HCT116 (cell line): ENCODE results near the gene TMCO5A. TPM values are rescaled to one million over a fixed set of nuclear protein-coding genes. Genes with fewer than 3 reads are reported as not detected.

Source experiments
- ATAC-seq: fragments of 200-7000 bp; cut with Tn5 transposase; 2 replicates; pipeline ENCODE4 v1.9.1; 2020; ENCODE audit warnings: mild to moderate bottlenecking, moderate library complexity
- BruUV-seq: library from RNA; stranded (reverse); fragments of 400-500 nt; replicated peaks from 2 replicates; lab custom pipeline; 2021; lab: Mats Ljungman, UMichigan
- CTCF ChIA-PET: fragments of 300-600 bp; sonication (Branson Sonifier 250); formaldehyde crosslinking; loops from one replicate; lab custom pipeline; 2021; ENCODE audit warnings: antibody characterized with exemption; lab: Charles Lee
- POLR2A ChIA-PET: fragments of 300-600, 350-600 bp; sonication (Branson Sonifier 250); formaldehyde crosslinking; loops from one replicate; lab custom pipeline; 2021; ENCODE audit warnings: antibody characterized with exemption; lab: Charles Lee
- RAD21 ChIA-PET, 2 experiments: fragments of 300-600 bp; sonication (Branson Sonifier 250); formaldehyde crosslinking; loops; one replicate each; lab custom pipeline; 2023; ENCODE audit warnings: low total read pairs in 2 of 2; ENCODE audit not compliant: uncharacterized antibody in 2 of 2, unreplicated experiment in 2 of 2, low non-redundant PET in 1 of 2; lab: Charles Lee
- DNase-seq: peaks from one replicate; pipeline ENCODE4 v3.0.0-alpha.2; 2010; ENCODE audit warnings: low read depth, low spot score
- H2AFZ ChIP-seq: fragments of 200-600 bp; shearing (Covaris generic), sonication (generic); 2 replicates; pipeline ENCODE4 v1.6.1; 2017; ENCODE audit warnings: low read depth, mixed run types, mixed read lengths, antibody characterized with exemption, low read length; ENCODE audit not compliant: poor library complexity, severe bottlenecking
- H3K27ac ChIP-seq: 2 replicates; pipeline ENCODE4 v1.5.1; 2012; ENCODE audit warnings: low read depth, low read length
- H3K27me3 ChIP-seq: fragments of 200-600 bp; sonication (generic); 2 replicates; pipeline ENCODE4 v1.6.1; 2016; ENCODE audit warnings: mixed run types, low read length, mixed read lengths; ENCODE audit not compliant: insufficient read depth
- H3K36me3 ChIP-seq, 2 experiments: fragments of 200-500 bp in 1 of 2; fragments of 200-600 bp in 1 of 2; sonication (Bioruptor generic) in 1 of 2; sonication (generic) in 1 of 2; 2 replicates each; pipeline versions ENCODE4 v1.5.1 to v1.6.1; 2014 to 2016; ENCODE audit warnings: low read length in 2 of 2, inconsistent platforms in 1 of 2, mixed read lengths in 1 of 2, mixed run types in 1 of 2; ENCODE audit not compliant: insufficient read depth in 2 of 2, control insufficient read depth in 1 of 2
- H3K4me1 ChIP-seq, 2 experiments: fragments of 200-600 bp in 1 of 2; sonication (generic) in 1 of 2; 2 replicates each; pipeline versions ENCODE4 v1.5.1 to v1.6.1; 2012 to 2017; ENCODE audit warnings: low read length in 2 of 2, inconsistent platforms in 1 of 2, mild to moderate bottlenecking in 1 of 2, mixed read lengths in 1 of 2, mixed run types in 1 of 2, moderate library complexity in 1 of 2; ENCODE audit not compliant: insufficient read depth in 2 of 2, control insufficient read depth in 1 of 2
- H3K4me2 ChIP-seq: fragments of 200-600 bp; sonication (generic); 2 replicates; pipeline ENCODE4 v1.6.1; 2017; ENCODE audit warnings: mixed run types, low read length, mixed read lengths
- H3K4me3 ChIP-seq, 2 experiments: fragments of 200-600 bp in 1 of 2; sonication (generic) in 1 of 2; replicated peaks in 1 of 2; 2 replicates each; pipeline ENCODE4 v1.5.1; 2011 to 2016; ENCODE audit warnings: low read length in 2 of 2, control low read depth in 1 of 2, low read depth in 1 of 2, mild to moderate bottlenecking in 1 of 2, mixed read lengths in 1 of 2, mixed run types in 1 of 2
- H3K79me2 ChIP-seq: fragments of 200-600 bp; sonication (generic); 2 replicates; pipeline ENCODE4 v1.6.1; 2017; ENCODE audit warnings: mild to moderate bottlenecking, mixed run types, low read length, moderate library complexity, mixed read lengths; ENCODE audit not compliant: insufficient read depth
- H3K9ac ChIP-seq: fragments of 200-600 bp; sonication (generic); 2 replicates; pipeline ENCODE4 v1.6.1; 2016; ENCODE audit warnings: low read length, mixed read lengths
- H3K9me2 ChIP-seq: fragments of 200-600 bp; sonication (generic), shearing (Covaris generic); 2 replicates; pipeline ENCODE4 v1.6.1; 2017; ENCODE audit warnings: mixed run types, mild to moderate bottlenecking, moderate library complexity; ENCODE audit not compliant: insufficient read depth
- H3K9me3 ChIP-seq, 2 experiments: fragments of 200-500 bp in 1 of 2; fragments of 200-600 bp in 1 of 2; sonication (Bioruptor generic) in 1 of 2; sonication (generic) in 1 of 2; 2 replicates each; pipeline ENCODE4 v1.6.1; 2014 to 2017; ENCODE audit warnings: low read length in 2 of 2, mixed read lengths in 2 of 2, inconsistent platforms in 1 of 2, low read depth in 1 of 2, mild to moderate bottlenecking in 1 of 2, mixed run types in 1 of 2, moderate library complexity in 1 of 2; ENCODE audit not compliant: control insufficient read depth in 1 of 2, insufficient read depth in 1 of 2
- H4K20me1 ChIP-seq: fragments of 200-600 bp; sonication (generic), shearing (Covaris generic); 2 replicates; pipeline ENCODE4 v1.6.1; 2017; ENCODE audit warnings: mixed run types, mild to moderate bottlenecking, moderate library complexity; ENCODE audit not compliant: insufficient read depth
- ATF3 ChIP-seq: IDR thresholded peaks from 2 replicates; pipeline ENCODE4 v1.6.1; 2012
- CBX3 ChIP-seq: IDR thresholded peaks from 2 replicates; pipeline ENCODE4 v1.6.1; 2012; ENCODE audit warnings: low read depth
- CTCF ChIP-seq, 3 experiments: fragments of 200-600 bp in 1 of 3; sonication (generic) in 1 of 3; IDR thresholded peaks in 2 of 3; conservative IDR thresholded peaks in 1 of 3; 2 replicates each; pipeline ENCODE4 v1.5.1; 2012 to 2017; ENCODE audit warnings: low read depth in 2 of 3, low read length in 2 of 3, antibody characterized with exemption in 1 of 3, borderline replicate concordance in 1 of 3, control low read depth in 1 of 3, mild to moderate bottlenecking in 1 of 3, mixed read lengths in 1 of 3, mixed run types in 1 of 3, moderate library complexity in 1 of 3; ENCODE audit not compliant: insufficient read depth in 1 of 3
- EGR1 ChIP-seq: IDR thresholded peaks from 2 replicates; pipeline ENCODE4 v1.6.1; 2012; ENCODE audit warnings: low read depth
- ELF1 ChIP-seq: IDR thresholded peaks from 2 replicates; pipeline ENCODE4 v1.6.1; 2012; ENCODE audit warnings: low read depth, borderline replicate concordance
- EZH2 ChIP-seq: fragments of 200-600 bp; sonication (generic); IDR thresholded peaks from 2 replicates; pipeline ENCODE4 v1.6.1; 2017; ENCODE audit warnings: antibody characterized with exemption, mixed run types
- FOSL1 ChIP-seq: IDR thresholded peaks from 2 replicates; pipeline ENCODE4 v1.6.1; 2012; ENCODE audit warnings: low read depth
- JUND ChIP-seq: IDR thresholded peaks from 2 replicates; pipeline ENCODE4 v1.6.1; 2012
- RAD21 ChIP-seq: IDR thresholded peaks from 2 replicates; pipeline ENCODE4 v1.6.1; 2012; ENCODE audit warnings: low read depth, mild to moderate bottlenecking
- SP1 ChIP-seq: IDR thresholded peaks from 2 replicates; pipeline ENCODE4 v1.6.1; 2012; ENCODE audit warnings: low read depth
- SRF ChIP-seq: IDR thresholded peaks from 2 replicates; pipeline ENCODE4 v1.6.1; 2012; ENCODE audit warnings: low read depth
- TCF7L2 ChIP-seq: IDR thresholded peaks from 2 replicates; pipeline ENCODE4 v1.7.0; 2011; ENCODE audit warnings: borderline replicate concordance, inconsistent platforms; ENCODE audit not compliant: insufficient read depth, insufficient read length; ENCODE audit errors: extremely low read depth
- ZNF274 ChIP-seq: fragments of 200-500 bp; sonication (Bioruptor generic); IDR thresholded peaks from 2 replicates; pipeline ENCODE4 v1.6.1; 2014; ENCODE audit warnings: mild to moderate bottlenecking, low read depth, low read length, inconsistent platforms
- intact Hi-C: fragments of 100-400 bp; cut with micrococcal nuclease; formaldehyde crosslinking; loops from 2 replicates; pipeline ENCODE4 v1.10.0; 2022
- total RNA-seq: library from RNA; stranded (reverse); gene quantifications from one replicate; pipeline ENCODE4 v1.2.1, GENCODE V29; 2021; ENCODE audit not compliant: unreplicated experiment

Gene TMCO5A
- total RNA-seq, 1 experiment from 2014 or later: not detected

DNA sequence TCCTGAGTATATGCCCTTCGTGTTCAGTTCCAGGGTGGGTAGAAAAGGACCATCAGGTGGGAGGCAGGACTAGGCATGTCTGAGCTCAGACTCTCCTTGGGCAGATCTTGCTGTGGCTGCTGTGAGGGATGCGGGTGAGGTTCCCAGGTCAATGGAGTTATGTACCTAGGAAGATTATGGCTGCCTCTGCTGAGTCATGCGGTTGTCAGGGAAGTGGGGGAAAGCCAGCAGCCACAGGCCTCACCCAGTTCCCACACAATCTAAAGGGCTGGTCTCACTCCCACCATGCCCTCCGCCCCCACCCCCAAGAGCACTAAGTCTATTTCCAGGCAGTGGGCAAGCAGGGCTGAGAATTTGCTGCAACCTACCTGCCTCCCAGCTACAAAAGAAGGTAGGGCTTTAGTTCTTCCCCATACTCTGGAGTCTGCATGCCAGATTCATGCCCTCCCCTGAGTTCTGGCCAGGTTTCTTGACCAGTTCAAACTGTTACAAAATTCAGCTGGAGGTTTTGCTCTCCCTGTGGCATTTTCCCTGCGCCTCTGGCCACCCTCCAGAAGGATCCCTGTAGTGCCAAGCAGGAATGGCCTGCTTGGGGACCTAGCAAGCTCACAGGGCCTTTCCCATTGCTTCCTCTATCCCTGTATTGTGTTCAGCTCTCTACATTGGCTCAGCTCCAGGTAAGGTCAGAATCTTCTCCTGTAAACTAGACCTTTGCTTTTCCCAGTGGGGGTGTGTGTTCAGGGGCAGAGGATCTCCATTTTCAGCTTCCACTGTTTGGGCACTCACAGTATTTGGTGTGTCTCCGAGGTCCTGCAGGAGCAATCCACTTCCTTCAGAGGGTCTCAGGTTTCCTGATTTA is 12.7 kb upstream of the TMCO5A start (continued):
- TF ChIP-seq TCF7L2 (no peak), EGR1 (no peak), RAD21 (no peak)

- ChIA-PET POLR2A (no interaction called here), RAD21 (no interaction called here), CTCF (no interaction called here)
- Histone ChIP-seq H3K9ac (no peak overlapping the region), H2AFZ (no peak overlapping the region), H4K20me1 (no peaks in the 10 kb centered on the region), H3K4me3 (no peak overlapping the region), H3K4me1 (peaks cover 0 to 6% of the 10 kb centered on the region in 2 experiments; a peak in 1 of 4 replicates), H3K27ac (no peak overlapping the region), H3K79me2 (no peaks in the 10 kb centered on the region), H3K36me3 (no peaks in the 10 kb centered on the region), H3K27me3 (peaks cover 6% of the 10 kb centered on the region; the same call in 1 of the 2 replicates), H3K9me3 (no peaks in the 10 kb centered on the region), H3K4me2 (no peak overlapping the region), H3K9me2 (no peaks in the 10 kb centered on the region)
- ATAC-seq: no peak
- DNase-seq: no peak
- TF ChIP-seq JUND (no peak), FOSL1 (no peak), ELF1 (no peak), TCF7L2 (no peak), ZNF274 (no peak), RAD21 (no peak), ATF3 (no peak), CBX3 (no peak), CTCF (IDR thresholded peaks at IDR 0.05 in 2 of 3, conservative IDR thresholded peaks at IDR 0.05 in 1 of 3; ENCODE audit: borderline replicate concordance in 1 of 3, insufficient read depth in 1 of 3, low read depth in 2 of 3, low read length in 2 of 3) (no peak), EZH2 (no peak), SP1 (no peak), SRF (no peak)
- BruUV-seq: no TSS peak
- intact Hi-C loops: no loop called here
Measured at GRCh38 chr15:37926136-37926535, 8.3 kb upstream of the TMCO5A start.
